Neural crest cell (in vitro differentiated cells): ENCODE results near the gene PPAN. TPM values are rescaled to one million over a fixed set of nuclear protein-coding genes. Genes with fewer than 3 reads are reported as not detected.

ENCODE experiments used
- DNase-seq: peaks from one replicate; pipeline ENCODE4 v3.0.0; 2021; ENCODE audit warnings: low read depth, mixed read lengths, low spot score
- H3K27ac Mint-ChIP-seq: one replicate; pipeline ENCODE4 v1.8.0; 2021; ENCODE audit warnings: mild to moderate bottlenecking, mixed read lengths; ENCODE audit not compliant: unreplicated experiment
- H3K27me3 Mint-ChIP-seq: 2 replicates; pipeline ENCODE4 v1.8.0; 2021; ENCODE audit warnings: low read depth, mild to moderate bottlenecking, mixed read lengths
- H3K36me3 Mint-ChIP-seq: 2 replicates; pipeline ENCODE4 v1.8.0; 2021; ENCODE audit warnings: low read depth, mild to moderate bottlenecking, mixed read lengths
- H3K4me1 Mint-ChIP-seq: 2 replicates; pipeline ENCODE4 v1.8.0; 2021; ENCODE audit warnings: mixed read lengths
- H3K4me3 Mint-ChIP-seq: one replicate; pipeline ENCODE4 v1.8.0; 2021; ENCODE audit warnings: mild to moderate bottlenecking, mixed read lengths
- H3K9me3 Mint-ChIP-seq: 2 replicates; pipeline ENCODE4 v1.8.0; 2021; ENCODE audit warnings: mixed read lengths
- CTCF ChIP-seq: fragments of 200-600 bp; sonication (generic); conservative IDR thresholded peaks from 2 replicates; pipeline ENCODE4 v1.5.0; 2021; ENCODE audit warnings: antibody characterized with exemption, mild to moderate bottlenecking
- long read RNA-seq: library from polyadenylated mRNA; unstranded; transcript quantifications from one replicate; pipeline ENCODE4 v2.0.0, GENCODE V29; 2020
- total RNA-seq: library from RNA; stranded (reverse); gene quantifications from 2 replicates; pipeline ENCODE4 v1.2.1, GENCODE V29; 2021

PPAN gene, protein sequence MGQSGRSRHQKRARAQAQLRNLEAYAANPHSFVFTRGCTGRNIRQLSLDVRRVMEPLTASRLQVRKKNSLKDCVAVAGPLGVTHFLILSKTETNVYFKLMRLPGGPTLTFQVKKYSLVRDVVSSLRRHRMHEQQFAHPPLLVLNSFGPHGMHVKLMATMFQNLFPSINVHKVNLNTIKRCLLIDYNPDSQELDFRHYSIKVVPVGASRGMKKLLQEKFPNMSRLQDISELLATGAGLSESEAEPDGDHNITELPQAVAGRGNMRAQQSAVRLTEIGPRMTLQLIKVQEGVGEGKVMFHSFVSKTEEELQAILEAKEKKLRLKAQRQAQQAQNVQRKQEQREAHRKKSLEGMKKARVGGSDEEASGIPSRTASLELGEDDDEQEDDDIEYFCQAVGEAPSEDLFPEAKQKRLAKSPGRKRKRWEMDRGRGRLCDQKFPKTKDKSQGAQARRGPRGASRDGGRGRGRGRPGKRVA
- 77.8 and 84.5 TPM in 2 replicates for total RNA-seq
- long read RNA-seq, result 0 reads

DNA sequence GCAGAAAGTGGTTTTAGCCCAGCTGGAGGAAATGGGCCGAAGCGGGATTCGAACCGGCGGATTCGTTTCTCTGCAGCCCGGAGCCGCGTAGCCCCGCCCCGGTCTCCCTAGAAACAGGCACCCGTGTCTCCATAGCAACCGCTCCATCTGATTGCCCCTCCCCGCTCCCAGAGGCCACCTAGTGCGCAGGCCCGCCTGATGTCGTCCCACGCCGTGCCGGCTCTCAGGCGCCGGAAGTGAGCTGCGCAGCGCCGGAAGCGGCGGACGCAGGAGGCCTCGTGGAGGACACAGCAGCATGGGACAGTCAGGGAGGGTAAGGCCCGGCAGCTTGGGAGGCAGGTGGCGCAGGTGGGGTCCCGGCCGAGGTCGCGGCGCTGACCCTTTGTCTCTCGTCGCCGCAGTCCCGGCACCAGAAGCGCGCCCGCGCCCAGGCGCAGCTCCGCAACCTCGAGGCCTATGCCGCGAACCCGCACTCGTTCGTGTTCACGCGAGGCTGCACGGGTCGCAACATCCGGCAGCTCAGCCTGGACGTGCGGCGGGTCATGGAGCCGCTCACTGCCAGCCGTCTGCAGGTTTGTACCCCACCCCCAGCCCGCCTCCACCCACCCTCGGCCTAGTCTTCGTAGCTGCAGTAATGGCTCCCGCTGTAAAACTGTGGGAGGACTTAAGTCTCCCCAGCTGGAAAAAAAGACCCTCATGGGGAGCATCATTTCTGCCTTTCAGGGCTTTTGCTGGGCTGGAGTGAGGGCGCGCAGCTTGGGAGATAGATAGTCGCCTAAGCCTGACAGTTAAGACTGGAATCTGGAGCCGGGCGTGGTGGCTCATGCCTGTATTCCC is at the start of gene PPAN:
PPAN (plus strand) TSS at position 263 of the 837 bp plus-strand sequence; CDS start at position 296, 33 bp downstream.
- Mint-ChIP-seq H3K9me3 (no peaks in the 10 kb centered on the region), H3K4me3 (peak within 1 kb of the TSS; percentile 91), H3K36me3 (peaks cover 9% of the 10 kb centered on the region), H3K4me1 (peaks cover 9% of the 10 kb centered on the region), H3K27me3 (no peaks in the 10 kb centered on the region), H3K27ac (peak within 1 kb of the TSS; percentile 84)
- no peak for TF ChIP-seq CTCF
- DNase-seq, result peak; percentile 96

DNA sequence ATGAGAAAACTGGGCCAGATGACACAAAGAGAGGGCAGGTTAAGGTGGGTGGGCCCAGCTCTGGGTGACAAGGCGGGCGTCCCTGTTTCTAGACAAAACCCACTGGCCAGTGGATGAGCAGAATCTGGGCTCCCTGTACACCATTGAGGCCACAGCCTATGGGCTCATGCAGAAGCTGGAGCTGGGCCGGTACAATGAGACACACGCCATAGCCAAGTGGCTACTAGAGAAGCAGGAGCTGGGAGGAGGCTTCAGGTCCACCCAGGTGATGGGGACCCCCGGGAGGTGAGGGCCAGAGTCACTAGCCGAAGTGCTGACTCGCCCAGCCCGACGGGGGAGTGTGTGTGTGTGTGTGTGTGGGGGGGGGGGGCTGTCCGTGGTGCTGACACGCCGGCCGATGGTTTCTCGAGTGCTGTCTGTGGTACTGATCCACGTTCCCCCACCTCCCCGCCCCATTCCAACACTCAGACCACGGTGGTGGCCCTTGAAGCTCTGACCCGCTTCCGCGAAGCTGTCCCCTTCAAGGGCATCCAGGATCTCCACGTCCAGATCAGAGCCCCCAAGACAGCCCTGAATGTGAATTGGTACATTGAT is 44.3 kb upstream of the PPAN start:
- Mint-ChIP-seq H3K36me3 (no peaks in the 10 kb centered on the region), H3K27me3 (peaks cover 70% of the 10 kb centered on the region), H3K4me1 (no peaks in the 10 kb centered on the region), H3K9me3 (no peaks in the 10 kb centered on the region), H3K4me3 (no peak overlapping the region), H3K27ac (no peak overlapping the region)
- DNase-seq, result no peak
- TF ChIP-seq CTCF, result no peak

- TF ChIP-seq CTCF, result no peak
- H3K27me3 Mint-ChIP-seq, result peaks cover 52% of the 10 kb centered on the region
- H3K4me3 Mint-ChIP-seq, result no peak overlapping the region
- DNase-seq, result no peak
- H3K36me3 Mint-ChIP-seq, result no peaks in the 10 kb centered on the region
- H3K27ac Mint-ChIP-seq, result no peak overlapping the region
- no peaks in the 10 kb centered on the region for H3K4me1 Mint-ChIP-seq
- no peaks in the 10 kb centered on the region for H3K9me3 Mint-ChIP-seq
Measured at GRCh38 chr19:10068205-10068604, 38.0 kb upstream of the PPAN start.

DNA sequence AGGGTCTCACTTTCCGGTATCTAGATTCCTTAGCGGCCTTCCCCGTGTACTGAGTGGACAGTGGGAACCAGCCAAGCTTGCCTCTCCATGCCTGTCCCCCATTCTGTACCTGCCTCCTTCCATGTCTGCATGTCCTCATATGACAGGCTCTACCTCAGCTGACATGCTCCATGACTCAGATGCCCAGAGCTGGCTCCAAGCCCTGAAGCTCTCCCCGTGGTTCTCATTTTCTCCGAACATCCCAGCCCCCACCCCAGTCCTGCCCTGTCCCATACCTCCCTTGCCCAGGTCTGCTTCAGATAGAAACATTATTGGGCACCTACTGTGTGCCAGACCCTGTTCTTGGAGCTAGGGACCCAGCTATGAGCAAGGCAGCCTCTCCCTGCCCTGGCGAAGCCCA is 37.1 kb upstream of the PPAN start:
- H3K27me3 Mint-ChIP-seq, result peaks cover 45% of the 10 kb centered on the region
- no peak overlapping the region for H3K27ac Mint-ChIP-seq
- TF ChIP-seq CTCF, result no peak
- no peaks in the 10 kb centered on the region for H3K4me1 Mint-ChIP-seq
- no peak overlapping the region for H3K4me3 Mint-ChIP-seq
- DNase-seq, result no peak
- no peaks in the 10 kb centered on the region for H3K9me3 Mint-ChIP-seq
- no peaks in the 10 kb centered on the region for H3K36me3 Mint-ChIP-seq

DNA sequence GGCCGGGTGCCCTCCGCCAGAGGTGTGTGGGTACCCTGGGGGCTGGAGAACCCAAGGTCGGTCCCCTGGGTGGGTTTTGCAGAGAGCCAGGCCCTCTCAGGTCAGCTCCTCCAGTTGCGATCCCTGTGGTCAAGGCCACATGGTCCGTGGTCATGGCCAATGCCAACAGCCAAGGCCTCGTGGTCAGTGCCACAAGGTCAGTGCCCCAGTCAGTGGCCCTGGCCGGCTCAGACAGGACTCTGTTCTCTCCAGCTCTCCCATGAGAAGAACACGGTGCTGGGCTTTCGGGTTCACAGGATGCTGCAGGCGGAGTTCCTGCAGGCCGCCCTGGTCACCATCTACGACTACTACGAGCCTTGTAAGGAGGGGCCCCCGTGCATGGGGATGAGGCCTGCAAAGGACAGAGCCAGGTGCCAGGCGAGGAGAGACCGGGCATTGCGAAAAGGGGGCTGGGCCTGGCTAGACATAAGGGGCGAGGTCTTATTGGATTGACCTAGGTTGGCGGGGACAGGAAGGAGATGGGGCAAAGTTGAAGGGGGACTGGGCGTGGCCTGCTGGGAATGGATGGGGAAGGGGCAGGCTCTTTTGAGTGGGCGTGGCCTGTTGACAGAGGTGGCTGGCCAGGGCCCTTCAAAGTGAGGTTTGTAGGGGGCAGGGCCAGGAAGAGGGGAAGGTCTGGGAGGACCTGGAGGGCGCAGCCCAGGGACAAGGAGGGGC is 35.3 kb upstream of the PPAN start:
- TF ChIP-seq CTCF, result no peak
- Mint-ChIP-seq H3K4me3 (no peak overlapping the region), H3K4me1 (no peaks in the 10 kb centered on the region), H3K9me3 (no peaks in the 10 kb centered on the region), H3K27me3 (peaks cover 42% of the 10 kb centered on the region), H3K36me3 (no peaks in the 10 kb centered on the region), H3K27ac (no peak overlapping the region)
- DNase-seq, result no peak
